Peyer's patch (tissue), 4 donors: ENCODE measurements around the gene MYH11. TPM values are rescaled to one million over a fixed set of nuclear protein-coding genes. Genes with fewer than 3 reads are reported as not detected.
"Not testable (repeated sequence)": the region's sequence is repeated elsewhere in the genome, so short reads cannot be mapped to it uniquely, and the experiment has no call there.

ENCODE experiments used
- DNase-seq, 3 donors: peaks; one replicate each; pipeline ENCODE4 v3.0.0-alpha.2; 2017 to 2019
- H3K27ac ChIP-seq, 4 donors: fragments of 200-600 bp; sonication (generic); one replicate each; pipeline ENCODE4 v1.5.1; 2016 to 2019
- H3K27me3 ChIP-seq, 2 donors: fragments of 200-600 bp; sonication (generic); one replicate each; pipeline ENCODE4 v1.5.1; 2019
- H3K36me3 ChIP-seq, 3 donors: fragments of 200-600 bp; sonication (generic); one replicate each; pipeline ENCODE4 v1.5.1; 2016 to 2019
- H3K4me1 ChIP-seq, 4 donors: fragments of 200-600 bp; sonication (generic); one replicate each; pipeline ENCODE4 v1.5.1; 2016 to 2019
- H3K4me3 ChIP-seq, 4 donors: fragments of 200-600 bp; sonication (generic); 1 replicate in 3 of 4; 2 replicates in 1 of 4; pipeline ENCODE4 v1.5.1; 2016 to 2019; ENCODE audit warnings: mild to moderate bottlenecking in 1 of 4
- H3K9me3 ChIP-seq, 4 donors: fragments of 200-600 bp; sonication (generic); one replicate each; pipeline ENCODE4 v1.5.1; 2016 to 2019; ENCODE audit warnings: mild to moderate bottlenecking in 1 of 4
- POLR2A ChIP-seq, 2 donors: fragments of 450-650 bp; IDR thresholded peaks; one replicate each; pipeline ENCODE4 v1.5.1; 2017; ENCODE audit warnings: antibody characterized with exemption in 2 of 2, mild to moderate bottlenecking in 2 of 2, moderate library complexity in 2 of 2
- total RNA-seq, 4 donors: library from RNA; depleted of rRNA; stranded (reverse); fragments of >200 nt; gene quantifications; one replicate each; pipeline ENCODE4 v1.1.0, GENCODE V29; 2016
- TF ChIP-seq, protein P1 (sequence below), 6 experiments: fragments of 450-650 bp in 4 of 6; fragments of 200-600 bp in 2 of 6; sonication (generic) in 1 of 6; IDR thresholded peaks; one replicate each; pipeline ENCODE4 v1.5.1; 2017 to 2019; ENCODE audit warnings: antibody characterized with exemption in 6 of 6, mild to moderate bottlenecking in 3 of 6, moderate library complexity in 1 of 6

The MYH11 gene
- total RNA-seq, 4 donors from 2014 or later = 39.2 to 248 (median 131) TPM

DNA sequence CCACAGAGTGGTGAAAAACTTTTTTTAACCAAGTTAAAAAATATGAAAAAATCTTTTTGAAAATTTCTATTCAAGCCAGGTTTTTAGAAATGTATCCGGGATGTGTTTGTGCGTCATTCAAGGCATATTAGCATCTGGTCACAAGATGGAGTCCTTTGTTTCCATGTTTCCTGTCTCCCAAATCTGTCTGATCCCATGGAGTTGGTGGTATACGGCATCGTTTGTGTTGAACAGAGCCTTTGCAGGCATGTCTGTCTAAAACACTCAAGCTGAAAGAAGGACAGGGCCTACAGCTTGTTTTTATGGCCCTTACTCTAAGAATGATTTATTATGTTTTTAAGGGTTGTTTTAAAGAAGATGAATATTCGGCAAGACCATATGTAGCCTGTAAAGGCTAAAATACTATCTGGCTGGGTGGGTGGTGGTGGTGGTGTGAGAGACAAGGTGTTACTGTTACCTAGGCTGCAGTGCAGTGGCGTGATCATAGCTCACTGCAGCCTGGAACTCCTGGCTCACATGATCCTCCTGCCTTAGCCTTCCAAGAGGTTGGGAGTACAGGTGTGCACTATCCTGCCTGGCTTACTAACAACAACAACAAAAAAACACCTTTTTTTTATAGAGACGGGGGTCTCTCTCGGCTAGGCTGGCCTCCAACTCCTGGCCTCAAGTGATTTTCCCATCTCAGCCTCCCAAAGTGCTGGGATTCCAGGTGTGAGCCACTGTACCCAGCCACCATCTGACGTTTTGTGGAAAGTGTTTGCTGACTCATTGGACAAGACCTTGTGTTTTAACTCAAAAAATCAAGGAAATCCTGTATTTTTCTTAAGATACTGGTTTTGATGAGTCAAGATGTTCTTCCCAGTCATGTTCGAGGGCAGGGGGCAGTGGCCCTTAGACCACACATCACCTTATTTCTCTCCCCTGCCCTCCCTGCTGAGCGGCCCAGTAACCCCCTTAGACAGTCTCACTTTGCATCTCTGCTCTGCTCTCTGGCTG lies 154.6 kb downstream of the MYH11 start:
- TF ChIP-seq, protein P1, sequence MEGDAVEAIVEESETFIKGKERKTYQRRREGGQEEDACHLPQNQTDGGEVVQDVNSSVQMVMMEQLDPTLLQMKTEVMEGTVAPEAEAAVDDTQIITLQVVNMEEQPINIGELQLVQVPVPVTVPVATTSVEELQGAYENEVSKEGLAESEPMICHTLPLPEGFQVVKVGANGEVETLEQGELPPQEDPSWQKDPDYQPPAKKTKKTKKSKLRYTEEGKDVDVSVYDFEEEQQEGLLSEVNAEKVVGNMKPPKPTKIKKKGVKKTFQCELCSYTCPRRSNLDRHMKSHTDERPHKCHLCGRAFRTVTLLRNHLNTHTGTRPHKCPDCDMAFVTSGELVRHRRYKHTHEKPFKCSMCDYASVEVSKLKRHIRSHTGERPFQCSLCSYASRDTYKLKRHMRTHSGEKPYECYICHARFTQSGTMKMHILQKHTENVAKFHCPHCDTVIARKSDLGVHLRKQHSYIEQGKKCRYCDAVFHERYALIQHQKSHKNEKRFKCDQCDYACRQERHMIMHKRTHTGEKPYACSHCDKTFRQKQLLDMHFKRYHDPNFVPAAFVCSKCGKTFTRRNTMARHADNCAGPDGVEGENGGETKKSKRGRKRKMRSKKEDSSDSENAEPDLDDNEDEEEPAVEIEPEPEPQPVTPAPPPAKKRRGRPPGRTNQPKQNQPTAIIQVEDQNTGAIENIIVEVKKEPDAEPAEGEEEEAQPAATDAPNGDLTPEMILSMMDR (IDR thresholded peaks at IDR 0.05) = no peak
- TF ChIP-seq POLR2A (IDR thresholded peaks at IDR 0.05) = no peak

DNA sequence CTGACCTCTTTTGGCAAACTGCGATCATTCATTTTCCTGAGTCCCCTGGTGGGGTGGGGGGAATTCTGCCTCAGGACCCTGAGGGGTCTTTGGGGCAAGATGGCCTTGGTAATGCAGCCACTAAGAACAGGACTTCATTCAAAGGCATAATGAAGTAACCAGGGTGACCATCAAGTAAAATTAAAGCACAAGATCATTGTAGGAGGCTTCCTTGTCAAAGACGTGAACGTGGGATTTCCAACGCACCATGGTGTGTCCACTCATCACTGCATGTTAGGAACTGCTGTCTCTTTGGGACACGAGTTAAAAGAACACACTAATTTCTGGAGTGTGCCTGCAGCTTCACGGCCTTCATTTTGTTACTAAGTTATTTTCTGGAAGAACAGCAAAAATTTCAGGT lies 155.5 kb downstream of the MYH11 start:
- Histone ChIP-seq H3K4me3 (no peak overlapping the region), H3K27me3 (no peaks in the 10 kb centered on the region), H3K27ac (no peak overlapping the region), H3K36me3 (peaks cover 0 to 50% (median 0%) of the 10 kb centered on the region in 3 donors), H3K4me1 (no peaks in the 10 kb centered on the region), H3K9me3 (no peaks in the 10 kb centered on the region)
- no peak for TF ChIP-seq POLR2A (IDR thresholded peaks at IDR 0.05)
- TF ChIP-seq, protein P1 (IDR thresholded peaks at IDR 0.05) = no peak
- DNase-seq = no peak

More for the DNA sequence above, 154.6 kb downstream of the MYH11 start:
- Histone ChIP-seq H3K9me3 (no peaks in the 10 kb centered on the region), H3K4me3 (no peak overlapping the region), H3K36me3 (peaks cover 0 to 42% (median 0%) of the 10 kb centered on the region in 3 donors), H3K4me1 (no peaks in the 10 kb centered on the region), H3K27ac (peak overlapping the region in 1 of 4 donors; percentile 2), H3K27me3 (no peaks in the 10 kb centered on the region)
- DNase-seq = no peak

DNA sequence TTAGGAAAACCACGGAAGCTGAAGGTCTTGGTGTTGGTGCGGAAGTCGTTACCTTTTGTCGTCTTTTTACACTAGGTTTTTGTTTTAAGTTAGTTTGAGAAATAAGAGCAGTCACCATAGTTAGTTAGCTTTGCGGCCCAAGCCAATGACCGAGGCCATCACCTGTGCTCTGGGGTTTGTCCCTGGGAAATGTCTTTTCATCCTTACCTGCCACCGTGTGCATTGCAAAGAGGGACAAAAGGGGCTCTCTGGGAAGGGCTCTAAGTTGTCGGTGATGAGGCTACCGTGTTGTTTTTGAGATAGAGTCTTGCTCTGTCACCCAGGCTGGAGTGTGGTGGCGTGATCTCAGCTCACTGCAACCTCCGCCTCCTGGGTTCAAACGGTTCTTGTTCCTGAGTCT lies 157.0 kb downstream of the MYH11 start:
- no peak overlapping the region for H3K27ac ChIP-seq
- no peak overlapping the region for H3K4me3 ChIP-seq

DNA sequence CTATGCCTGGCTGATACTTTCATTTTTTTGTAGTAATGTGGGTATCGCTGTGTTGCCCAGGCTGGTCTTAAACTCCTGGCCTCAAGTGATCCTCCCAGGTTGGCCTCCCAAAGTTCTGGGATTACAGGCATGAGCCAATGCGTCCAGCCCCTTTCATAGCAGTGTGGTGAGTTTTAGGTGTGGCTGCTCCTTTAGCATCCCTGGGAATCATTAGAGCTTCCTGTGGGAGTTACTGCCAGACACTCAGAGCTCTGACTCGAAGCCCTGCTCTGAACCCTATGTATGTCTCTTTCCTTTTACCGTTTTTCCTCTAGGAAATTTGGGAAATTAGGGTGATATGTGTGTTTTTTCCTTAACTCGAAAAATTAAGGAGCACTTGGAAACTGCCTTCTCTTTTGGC lies 162.3 kb downstream of the MYH11 start:
- Histone ChIP-seq H3K27ac (no peak overlapping the region), H3K9me3 (no peaks in the 10 kb centered on the region), H3K4me1 (no peaks in the 10 kb centered on the region), H3K4me3 (no peak overlapping the region), H3K36me3 (peaks cover 0 to 89% (median 0%) of the 10 kb centered on the region in 3 donors), H3K27me3 (no peaks in the 10 kb centered on the region)
- no peak for DNase-seq
- no peak for TF ChIP-seq POLR2A (IDR thresholded peaks at IDR 0.05)

More for the DNA sequence above, 157.0 kb downstream of the MYH11 start:
- Histone ChIP-seq H3K9me3 (no peaks in the 10 kb centered on the region), H3K27me3 (no peaks in the 10 kb centered on the region), H3K36me3 (peaks cover 0 to 63% (median 0%) of the 10 kb centered on the region in 3 donors), H3K4me1 (no peaks in the 10 kb centered on the region)
- TF ChIP-seq, protein P1 (IDR thresholded peaks at IDR 0.05) = no peak
- TF ChIP-seq POLR2A (IDR thresholded peaks at IDR 0.05) = no peak
- no peak for DNase-seq

DNA sequence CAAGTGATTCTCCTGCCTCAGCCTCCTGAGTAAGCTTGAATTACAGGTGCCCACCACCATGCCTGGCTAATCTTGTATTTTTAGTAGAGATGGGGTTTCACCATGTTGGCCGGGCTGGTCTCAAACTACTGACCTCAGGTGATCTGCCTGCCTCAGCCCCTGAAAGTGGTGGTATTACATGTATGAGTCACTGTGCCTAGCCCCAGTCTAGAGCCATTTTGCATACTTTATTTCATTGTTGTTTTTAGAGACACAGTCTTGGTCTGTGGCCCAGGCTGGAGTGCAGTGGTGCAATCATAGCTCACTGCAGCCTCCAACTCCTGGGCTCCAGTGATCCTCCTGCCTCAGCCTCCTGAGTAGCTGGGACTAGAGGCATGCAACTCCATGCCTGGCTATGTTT lies 164.3 kb downstream of the MYH11 start:
- not testable (repeated sequence) for H3K9me3 ChIP-seq, H3K4me3 ChIP-seq, H3K4me1 ChIP-seq, DNase-seq, H3K27ac ChIP-seq, H3K27me3 ChIP-seq
- H3K36me3 ChIP-seq = peaks cover 0 to 86% (median 0%) of the 10 kb centered on the region in 3 donors

DNA sequence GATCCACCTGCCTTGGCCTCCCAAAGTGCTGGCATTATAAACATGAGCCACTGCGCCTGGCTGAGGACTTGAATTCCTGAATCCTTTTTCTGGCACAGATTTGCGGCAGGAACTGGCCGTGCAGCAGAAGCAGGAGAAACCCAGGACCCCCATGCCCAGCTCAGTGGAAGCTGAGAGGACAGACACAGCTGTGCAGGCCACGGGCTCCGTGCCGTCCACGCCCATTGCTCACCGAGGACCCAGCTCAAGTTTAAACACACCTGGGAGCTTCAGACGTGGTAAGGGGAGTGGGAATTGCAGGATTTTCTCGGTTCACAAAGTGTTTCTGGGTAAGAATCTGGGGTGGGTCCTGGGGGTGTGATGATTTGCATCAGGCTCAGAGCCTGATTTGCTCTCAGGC lies 165.8 kb downstream of the MYH11 start:
- Histone ChIP-seq H3K27ac (no peak overlapping the region), H3K4me1 (no peaks in the 10 kb centered on the region), H3K36me3 (peaks cover 0 to 87% (median 0%) of the 10 kb centered on the region in 3 donors), H3K27me3 (no peaks in the 10 kb centered on the region), H3K4me3 (no peak overlapping the region), H3K9me3 (no peaks in the 10 kb centered on the region)
- TF ChIP-seq, protein P1 (IDR thresholded peaks at IDR 0.05) = no peak
- no peak for TF ChIP-seq POLR2A (IDR thresholded peaks at IDR 0.05)
- DNase-seq = no peak
